GM03348 (cell line): ENCODE data around the gene WIPF1.

Experiments used
- DNase-seq: peaks from one replicate; pipeline ENCODE4 v3.0.0; 2012; ENCODE audit warnings: low spot score

The WIPF1 gene

GRCh38 chr2:174540893-174541292, 56.7 kb downstream of the WIPF1 start:
- no peak for DNase-seq

DNA sequence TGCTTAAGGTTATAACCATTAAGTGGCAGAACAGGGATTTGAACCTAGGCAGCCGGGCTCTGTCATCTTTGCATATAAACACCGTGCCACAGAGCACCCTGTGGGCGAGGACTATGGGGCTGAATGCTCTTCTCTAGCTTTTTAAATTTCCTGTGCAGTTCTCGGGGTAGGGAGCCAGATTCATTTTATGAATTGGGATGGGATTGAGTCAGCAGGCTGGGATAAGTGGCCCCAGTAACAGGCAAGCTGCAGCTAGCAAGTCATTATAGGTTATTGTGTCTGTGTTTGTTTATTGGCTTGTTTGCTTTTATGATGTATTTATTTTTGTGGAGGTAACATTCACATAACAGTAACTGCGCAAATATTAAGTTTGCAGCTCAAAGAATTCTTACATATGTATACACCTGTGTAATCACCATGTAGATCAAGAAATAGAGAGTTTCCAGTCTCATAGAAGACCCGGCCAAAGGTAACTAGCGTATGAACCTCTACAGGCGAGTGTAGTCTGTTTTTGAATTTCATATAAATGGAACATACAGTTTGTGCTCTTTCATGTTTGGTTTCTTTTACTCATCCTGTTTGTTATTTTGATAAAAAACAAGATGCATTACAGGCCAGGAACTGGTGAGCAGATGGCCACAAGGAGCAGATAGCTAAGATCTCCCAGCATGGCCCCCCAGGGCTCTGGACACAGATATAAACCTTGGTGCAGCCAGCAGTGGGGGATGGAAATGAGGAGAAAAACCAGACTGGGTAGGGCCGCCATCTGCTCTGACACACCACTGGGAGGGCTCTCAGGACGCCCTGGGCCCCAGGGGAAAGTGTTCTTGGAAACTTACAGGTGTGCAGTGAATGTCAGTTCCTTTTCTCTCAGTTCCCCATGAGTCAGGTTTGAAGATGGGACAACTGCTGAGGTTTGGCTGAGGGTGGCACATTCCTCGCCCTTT, 61.6 kb downstream of the WIPF1 start:
- DNase-seq = no peak

GRCh38 chr2:174535083-174535482, 62.5 kb downstream of the WIPF1 start:
- no peak for DNase-seq

DNA sequence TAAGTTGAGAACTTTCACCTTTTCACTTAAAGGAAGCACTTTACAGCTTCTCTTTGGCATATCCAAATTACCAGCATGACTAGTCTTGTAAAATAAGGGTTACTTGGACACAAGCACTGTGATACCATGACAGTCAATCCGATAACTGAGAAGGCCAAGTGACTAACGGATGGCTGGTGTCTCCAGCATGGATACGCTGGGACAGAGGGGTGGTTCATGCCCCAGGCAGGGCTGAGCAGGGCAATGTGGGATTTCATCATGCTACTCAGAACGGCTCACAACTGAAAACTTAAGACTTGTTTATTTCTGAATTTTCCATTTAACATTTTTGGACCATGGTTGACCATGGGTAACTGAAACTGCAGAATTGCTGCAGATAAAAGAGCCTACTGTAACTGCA, 67.7 kb downstream of the WIPF1 start:
- DNase-seq = no peak

GRCh38 chr2:174527959-174528358, 69.6 kb downstream of the WIPF1 start:
- no peak for DNase-seq

DNA sequence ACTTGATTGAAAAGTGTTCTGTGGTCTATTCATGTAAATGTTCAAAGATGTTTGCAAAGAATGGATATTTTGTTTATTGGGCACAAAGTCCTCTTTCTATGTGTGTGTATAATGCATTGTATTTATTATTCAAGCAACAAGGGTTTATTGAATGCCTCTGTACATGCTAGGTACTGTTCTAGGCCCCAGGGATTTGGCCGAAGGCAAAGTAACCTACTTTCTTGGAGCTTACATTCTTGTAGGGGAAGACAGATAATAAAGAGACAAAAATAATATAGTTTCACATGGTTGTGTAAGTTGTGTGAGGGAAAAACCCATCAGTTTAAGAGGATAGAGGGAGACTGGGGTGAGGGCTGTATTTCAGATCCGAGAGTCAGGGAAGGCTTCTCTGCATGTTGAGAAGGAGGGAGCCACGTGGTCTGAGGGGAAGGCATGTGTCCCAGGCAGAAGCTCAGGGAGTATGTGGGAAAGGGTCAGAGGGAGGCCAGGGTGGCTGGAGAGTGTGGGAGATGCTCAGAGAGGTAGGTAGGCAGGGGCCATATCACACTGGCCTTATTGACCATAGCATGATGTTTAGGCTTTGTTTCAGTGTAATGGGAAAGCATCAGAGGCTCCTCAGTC, 70.4 kb downstream of the WIPF1 start:
- DNase-seq = no peak

DNA sequence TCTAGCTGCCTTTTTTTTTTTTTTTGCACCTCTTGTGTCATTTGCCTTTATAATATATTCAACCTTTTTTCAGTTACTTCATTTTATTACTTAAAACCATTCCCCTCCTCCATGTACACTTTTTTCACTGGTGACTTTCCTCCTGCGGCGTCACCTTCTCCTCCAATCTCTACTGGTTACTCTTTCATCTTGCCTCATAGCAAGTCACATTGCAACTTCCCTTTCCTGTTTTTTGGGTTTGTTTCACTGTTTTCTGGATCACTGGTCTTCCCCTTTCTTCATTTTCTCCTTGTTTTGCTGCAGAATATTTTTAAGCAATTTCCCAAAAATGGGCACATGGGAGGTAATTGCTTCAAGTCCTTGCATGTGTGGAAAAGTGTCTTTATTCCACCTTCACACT, 73.1 kb downstream of the WIPF1 start:
- no peak for DNase-seq

- peak; percentile 30 for DNase-seq
These were observed 75.1 kb downstream of the WIPF1 start for GRCh38 chr2:174522553-174522952.

DNA sequence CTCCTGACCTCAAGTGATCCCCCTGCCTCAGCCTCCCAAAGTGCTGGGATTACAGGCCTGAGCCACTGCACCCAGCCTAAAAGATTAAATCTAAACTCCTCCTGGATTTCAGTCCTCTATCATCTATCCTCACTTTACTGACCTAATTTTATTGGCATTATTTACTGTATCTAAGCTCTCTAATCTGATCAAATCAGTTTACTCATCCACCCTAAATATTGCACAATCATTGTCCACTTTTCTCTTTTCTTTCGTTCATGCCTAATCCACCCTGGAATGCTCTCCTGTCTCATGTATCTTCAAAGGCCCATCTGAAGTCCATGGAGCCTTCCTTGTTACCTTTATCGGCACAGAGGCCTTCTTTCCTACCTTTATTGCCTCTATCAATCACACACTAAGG, 79.2 kb downstream of the WIPF1 start:
- DNase-seq = no peak

GRCh38 chr2:174516501-174517378, 80.9 kb downstream of the WIPF1 start:
- DNase-seq = no peak

- no peak for DNase-seq
These were observed 85.3 kb downstream of the WIPF1 start for GRCh38 chr2:174512345-174512744.

GRCh38 chr2:174511580-174512260, 85.9 kb downstream of the WIPF1 start:
- DNase-seq = no peak

DNA sequence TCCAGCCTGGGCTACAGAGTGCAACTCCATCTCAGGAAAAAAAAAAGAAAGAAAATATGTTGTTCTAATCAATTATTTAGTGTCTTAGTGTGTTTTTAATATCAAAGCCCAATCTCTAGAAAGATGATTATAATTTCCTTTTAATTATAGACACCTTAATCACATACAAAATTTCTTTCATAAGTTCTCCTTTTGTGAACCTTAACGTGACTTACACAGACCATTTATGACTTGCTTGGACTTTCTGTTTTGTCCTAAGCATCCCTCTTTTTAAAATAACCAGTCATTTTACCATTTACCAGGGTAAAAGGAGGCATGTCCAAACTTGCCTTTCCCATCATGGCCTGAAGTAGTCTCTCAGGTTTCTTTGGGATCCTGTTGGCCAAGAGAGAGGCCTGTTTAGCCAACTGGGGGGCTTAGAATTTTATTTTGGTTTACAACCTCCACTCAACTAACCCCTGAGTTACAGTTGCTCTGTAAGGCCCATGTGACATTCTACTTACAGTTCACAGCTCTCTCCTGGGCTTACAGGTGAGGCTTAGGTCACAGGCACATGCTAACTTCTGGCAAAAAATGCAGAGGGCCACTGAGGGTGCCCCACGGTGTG, 86.9 kb downstream of the WIPF1 start:
- no peak for DNase-seq
